Germinal center (tissue), 1 donor: ENCODE data around the gene HOMER1.
"Not testable (repeated sequence)": the region's sequence is repeated elsewhere in the genome, so short reads cannot be mapped to it uniquely, and the experiment has no call there.

Experiments used
- DNase-seq: peaks from one replicate; pipeline ENCODE4 v3.0.0; 2012; ENCODE audit warnings: mixed read lengths, low spot score

Gene HOMER1

DNA sequence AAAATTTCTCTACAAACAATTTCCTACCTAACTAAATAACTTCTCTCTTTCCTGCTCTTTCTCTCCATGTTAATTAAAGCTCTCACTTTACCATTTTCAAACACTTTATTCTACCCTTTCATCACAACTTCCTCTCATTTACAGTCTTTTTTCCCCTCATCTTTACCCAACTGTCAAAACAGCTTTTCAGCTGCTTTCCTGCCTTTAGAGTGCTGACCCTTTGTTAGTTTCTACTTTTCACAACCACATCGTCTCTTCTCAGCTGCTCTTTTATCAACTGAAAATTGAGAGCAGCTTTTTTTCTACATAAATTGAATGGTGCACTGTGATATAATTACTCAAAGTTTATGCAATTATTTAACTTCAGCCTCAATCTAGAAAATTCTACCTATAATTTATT, 3.1 kb upstream of the HOMER1 start:
- DNase-seq = no peak

DNA sequence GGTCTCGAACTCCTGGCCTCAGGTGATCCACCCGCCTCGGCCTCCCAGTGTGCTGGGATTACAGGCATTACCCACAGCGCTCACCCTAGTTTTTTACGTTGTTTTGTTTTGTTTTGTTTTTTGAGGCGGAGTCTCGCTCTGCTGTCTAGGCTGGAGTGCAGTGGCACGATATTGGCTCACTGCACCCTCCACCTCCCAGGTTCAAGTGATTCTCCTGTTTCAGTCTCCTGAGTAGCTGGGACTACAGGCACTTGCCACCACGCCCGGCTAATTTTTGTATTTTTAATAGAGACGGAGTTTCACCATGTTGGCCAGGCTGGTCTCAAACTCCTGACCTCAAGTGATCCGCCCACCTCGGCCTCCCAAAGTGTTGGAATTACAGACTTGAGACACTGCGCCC, 2.4 kb upstream of the HOMER1 start:
- DNase-seq = not testable (repeated sequence)

DNA sequence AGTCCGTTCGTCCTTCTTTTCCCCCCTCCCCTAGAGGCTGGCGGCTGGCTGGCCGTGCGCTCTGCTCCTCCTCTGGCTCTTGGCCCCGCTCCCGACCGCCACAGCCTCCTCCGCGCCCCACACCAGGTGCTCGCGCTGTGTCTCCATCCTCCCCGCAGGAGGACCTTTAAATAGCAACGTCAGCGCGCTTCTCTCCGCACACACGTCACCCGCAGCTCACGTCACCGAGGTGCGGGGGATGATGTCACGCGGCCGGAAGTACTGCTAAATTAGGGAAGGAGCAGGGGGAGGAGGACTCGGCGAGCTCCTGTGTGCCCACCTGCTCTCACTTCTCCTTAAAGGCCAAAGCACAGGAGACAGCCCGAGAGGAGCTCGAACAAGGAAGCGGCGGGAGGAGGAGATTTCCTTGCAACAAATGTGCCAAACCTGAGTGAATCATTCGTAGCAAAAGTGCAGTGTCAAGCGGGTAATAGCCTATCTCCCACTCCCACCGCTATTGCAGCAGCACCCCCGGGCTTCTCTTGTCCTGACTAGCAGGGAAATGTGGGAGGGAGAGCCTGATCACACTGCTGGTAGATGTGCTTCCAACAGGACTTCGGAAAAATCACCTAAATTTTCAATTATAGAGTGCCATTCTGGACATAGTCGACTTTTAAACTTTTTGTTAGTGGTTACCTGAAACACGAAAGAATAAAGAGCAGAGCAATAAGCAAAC, 614 bp upstream of the HOMER1 start:
- DNase-seq = peak; percentile 87

DNA sequence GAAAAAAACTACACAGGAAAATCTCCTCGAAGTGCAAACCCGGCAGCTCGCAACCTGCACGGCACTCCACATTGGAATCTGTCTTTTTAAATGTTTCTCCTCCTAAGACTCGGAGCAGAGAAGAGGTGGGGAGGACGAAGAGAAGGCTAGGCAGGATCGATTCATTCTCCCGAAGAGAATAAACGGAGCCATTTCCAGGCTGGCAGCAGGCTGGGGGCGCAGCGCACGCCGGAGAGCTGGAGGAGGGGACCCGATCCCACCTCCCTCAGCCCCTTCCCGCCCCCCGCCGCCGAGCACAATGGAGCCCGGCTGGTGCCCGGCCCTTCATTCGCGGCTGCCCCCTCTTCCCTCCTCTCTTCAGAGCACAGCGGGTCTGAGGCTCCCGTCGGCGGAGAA, 628 bp downstream of the HOMER1 start:
- no peak for DNase-seq

DNA sequence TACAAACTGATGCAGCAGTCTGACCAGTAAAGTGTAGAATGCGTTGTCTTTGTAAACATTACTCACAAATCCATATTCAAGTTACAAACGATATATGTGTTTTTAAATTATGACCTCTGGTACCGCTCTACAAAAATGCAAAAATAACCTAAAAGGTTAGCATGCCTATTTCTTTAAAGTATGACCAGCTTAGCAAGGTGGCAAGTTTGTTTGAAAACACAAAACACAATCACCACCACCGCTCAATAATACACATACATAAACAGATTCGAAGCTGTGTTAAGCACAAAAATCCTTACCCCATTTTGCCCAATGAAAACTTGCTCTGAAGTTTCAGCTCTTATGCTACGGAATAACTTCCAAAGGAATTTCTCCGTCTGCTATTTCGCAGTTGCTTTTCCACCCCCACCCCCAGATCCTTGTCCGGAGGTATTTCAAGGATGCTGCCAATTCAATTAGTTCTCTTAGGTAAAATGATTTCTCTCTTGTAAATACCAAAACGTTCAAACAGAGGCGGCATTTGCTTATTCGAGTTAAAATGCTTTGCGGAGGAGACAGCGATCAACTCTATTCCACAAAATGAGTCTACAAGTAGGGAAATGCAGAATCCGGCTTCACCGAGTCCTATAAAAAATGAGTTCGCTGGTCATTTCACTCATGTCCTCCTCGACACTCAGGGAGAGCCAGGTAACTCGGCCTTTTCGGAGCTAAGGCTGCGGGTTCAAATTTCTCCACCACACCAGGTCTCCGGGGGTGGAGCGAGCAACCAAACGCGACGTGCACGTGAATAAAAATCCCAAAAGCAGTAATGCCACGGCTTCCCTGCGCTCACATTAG, 1.2 kb downstream of the HOMER1 start:
- DNase-seq = no peak

DNA sequence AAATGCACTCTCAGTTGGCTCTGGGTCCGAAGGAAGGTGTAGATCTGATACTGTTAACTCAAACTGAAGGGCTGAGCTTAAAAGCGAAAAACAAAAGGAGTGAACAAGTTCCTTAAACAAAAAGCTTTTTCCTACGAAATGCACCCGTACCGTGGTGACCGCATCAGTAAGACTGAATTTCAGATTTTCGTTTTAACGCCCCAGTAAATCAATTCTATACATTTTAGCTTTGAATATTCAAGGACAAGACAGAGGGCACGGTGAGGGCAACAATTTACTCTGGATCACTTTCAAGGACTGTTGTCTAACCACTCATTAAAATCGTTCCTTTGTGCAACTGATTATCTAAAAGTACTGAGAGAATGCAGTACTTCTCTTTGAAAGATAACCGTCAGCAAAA, 1.9 kb downstream of the HOMER1 start:
- DNase-seq = no peak

DNA sequence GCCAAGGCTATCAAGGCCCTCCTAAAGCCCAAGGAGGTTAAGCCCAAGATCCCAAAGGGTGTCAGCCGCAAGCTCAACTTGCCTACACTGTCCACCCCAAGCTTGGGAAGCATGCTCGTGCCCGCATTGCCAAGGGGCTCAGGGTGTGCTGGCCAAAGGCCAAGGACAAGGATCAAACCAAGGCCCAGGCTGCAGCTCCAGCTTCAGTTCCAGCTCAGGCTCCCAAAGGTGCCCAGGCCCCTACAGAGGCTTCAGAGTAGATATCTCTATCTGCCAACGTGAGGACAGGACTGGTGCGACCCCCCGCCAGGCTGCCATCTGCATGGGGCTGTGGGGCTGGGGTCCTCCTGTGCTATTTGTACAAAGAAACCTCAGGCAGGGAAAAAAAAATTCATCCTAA, 3.3 kb downstream of the HOMER1 start:
- no peak for DNase-seq

DNA sequence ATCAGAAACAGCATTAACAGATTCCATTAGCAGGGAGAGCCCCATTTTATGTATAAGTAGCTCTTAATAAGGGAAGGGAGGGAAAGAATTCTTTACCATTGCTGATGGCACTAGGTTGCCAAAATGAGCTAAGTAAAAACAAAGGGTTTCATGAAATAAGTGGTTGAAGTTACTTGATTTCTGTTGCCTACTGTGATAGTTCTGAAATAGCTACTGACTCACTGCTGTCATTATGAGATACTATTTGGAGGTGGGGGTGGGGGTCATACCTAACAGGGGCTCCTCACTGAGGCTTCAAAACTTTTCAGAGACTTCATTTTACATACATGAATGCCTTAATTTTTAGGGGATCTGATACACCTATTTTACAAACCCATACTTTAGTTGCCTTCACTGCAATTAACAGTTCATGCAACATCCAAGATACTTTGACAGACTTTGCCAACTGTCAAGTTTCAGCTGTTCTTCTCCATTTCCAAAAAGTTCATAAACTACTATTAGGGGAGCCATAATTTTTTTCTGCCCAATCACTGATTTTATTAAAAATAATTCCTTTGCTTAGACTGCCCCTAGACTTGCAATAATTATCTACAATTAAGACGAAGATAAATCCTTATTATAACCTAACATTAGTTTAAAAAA, 4.6 kb downstream of the HOMER1 start:
- DNase-seq = no peak

DNA sequence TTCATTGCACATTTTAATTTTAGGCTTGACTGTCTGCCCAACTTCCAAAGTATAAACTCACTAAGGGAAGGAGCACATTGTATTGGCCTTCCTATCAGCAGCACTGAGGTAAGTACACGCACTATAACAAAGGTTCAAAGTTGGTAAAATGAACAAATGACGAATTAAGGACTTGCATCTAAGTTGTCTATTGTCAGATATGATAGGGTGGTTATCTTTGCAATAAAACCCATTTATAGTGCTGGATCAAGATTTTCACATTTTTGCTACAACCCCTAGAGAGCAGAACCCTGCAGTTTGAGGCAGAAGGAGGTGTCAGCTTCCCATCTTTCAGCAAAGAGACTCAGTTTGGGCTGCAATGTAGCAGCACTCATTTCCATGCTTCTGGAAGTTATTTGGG, 5.1 kb downstream of the HOMER1 start:
- no peak for DNase-seq

DNA sequence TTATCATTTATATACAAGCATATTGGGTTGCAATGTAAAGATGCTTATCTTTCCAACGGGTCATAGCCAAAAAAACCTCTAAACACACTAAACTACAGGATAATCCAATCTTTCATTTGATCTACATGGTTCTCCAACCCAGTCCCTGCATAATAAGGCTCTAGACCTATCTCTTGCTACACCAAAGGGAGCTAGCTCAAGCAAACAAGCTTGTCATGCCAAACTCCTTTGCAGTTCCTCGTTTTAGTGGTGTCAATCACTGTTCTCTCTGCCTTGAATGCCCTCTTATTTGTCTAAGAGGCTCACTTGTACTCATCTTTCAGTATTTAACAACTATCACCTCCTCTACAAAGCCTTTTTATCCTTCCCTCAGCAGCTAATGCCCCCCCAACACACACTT, 5.6 kb downstream of the HOMER1 start:
- DNase-seq = no peak

DNA sequence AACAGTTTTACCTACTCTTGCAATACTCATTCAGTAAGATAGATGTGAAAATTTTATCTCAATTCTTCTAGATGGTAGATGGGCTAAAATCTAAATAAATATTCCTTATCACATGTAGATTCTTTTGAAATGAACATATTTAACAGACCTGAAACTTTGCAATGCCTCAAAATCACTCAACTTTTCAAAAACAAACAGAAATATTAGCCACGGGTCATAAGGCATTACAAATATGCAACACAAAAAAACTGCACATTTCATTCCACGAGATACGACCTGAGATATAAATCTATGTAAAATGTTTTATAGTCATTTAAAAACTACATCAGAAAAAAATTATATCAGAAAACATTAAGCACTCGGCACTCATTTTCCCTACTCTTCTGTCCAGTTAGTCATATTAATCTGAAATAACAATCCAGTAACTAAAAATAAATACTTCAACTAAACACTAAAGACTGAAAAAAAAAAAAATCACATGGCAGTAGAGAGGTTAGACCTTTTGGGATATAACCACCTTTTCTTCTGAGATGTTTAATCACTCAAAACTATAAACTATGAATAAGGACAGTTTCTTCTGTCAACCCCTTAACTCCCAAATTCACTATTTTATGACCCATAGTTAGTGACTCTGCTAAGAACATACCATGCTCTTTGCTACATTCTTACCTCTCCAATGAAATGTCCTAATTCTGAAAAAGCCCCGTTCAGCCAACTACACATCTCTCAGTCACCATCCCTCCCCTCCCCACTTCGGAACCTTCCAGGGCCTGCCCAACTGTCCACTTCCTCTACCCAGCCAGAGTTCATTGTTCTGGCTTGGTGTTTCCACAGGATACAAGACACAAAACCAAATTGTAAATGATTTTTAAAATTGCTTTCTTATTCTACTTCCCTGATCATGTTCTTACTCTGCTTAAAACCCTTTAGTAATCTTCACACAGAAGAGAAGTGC, 6.4 kb downstream of the HOMER1 start:
- DNase-seq = no peak

DNA sequence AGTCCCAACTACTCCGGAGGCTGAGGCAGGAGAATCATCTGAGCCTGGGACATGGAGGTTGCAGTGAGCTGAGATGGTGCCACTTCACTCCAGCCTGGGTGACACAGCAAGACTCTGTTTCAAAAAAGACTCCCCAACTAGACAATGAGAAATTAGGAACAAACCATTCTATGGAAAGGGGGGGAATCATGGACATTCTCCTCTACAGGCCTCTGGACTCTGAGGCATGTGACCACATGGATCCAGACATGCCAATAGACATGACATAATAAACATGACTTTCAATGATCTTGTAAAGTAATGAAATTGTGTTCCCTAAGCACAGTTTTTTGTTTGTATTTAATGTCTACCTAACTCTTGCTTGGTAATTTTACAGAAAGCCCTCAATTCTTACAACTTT, 8.8 kb downstream of the HOMER1 start:
- DNase-seq = no peak

DNA sequence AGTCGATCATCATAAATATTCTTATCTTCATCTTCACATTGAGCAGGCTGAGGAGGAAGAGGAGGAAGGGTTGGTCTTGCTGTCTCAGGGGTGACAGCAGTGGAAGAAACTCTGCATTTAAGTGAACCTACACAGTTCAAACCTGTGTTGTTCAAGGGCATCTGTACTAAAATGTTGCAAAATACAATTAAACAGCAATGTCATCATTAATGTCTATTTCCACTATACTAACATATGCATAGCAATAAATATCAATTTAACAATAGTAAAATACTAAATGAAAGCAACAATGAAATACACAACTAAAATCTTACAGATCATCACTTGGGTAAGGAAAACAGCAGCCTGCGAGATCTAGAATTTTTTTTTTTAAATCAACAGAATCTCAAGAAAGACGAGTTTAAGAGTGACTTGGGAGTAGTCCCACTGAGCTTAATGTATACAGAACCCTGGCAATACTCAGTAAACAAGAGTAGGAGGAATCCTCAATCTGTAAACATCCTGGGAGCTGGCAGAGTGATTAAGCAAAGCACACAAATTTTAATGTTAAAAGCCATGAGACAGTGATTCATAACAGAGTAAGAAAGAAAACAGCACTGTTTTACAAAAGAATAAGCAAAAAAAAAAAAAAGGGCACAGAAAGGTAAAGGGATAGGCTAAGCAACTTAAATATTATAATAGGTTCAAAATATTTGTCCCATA, 10.0 kb downstream of the HOMER1 start:
- DNase-seq = no peak

DNA sequence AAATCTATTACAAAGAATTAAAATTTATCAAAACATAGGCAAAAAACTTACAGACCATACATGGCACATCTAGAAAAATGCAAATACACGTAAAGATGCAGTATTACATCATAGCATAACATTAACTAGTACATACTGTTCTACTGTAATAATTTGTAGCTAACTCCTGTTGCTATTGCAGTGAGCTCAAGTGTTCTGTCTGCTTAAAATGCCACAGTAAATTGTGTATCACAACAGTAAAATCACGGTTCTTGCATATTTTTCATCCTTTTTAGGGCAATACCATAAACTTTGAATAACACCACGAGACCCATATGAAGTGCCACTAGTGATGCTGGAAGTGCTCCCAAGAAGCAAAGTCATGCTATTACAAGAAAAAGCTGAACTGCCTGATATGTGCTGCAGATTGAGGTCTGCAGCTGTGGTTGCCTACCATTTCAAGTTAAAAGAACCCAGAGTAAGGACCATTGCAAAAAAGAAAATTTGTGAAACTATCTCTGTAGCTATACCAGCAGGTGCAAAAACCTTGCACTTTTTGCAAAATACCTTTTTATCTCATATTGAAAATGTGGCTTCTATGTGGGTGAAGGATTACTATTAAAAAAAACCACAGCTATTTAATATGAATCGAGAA, 14.2 kb downstream of the HOMER1 start:
- no peak for DNase-seq

DNA sequence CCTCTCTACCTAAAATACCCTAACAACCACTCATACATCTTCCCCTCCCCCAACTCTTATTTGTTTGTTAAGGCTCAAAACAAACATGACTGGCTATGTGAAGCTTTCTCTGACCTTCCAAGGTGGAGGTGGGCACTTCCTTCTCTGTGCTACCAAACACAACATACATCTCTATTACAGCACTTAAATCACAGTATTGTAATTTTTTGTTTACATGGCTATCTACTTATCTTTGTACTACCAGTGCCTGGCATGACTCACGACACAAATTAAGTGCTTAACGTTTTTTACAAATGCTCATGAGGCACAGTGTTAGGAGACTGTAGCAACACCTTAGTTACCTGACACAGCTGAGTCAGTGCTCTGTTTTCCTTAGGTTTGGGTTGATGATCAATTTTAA, 18.6 kb downstream of the HOMER1 start:
- DNase-seq = no peak

DNA sequence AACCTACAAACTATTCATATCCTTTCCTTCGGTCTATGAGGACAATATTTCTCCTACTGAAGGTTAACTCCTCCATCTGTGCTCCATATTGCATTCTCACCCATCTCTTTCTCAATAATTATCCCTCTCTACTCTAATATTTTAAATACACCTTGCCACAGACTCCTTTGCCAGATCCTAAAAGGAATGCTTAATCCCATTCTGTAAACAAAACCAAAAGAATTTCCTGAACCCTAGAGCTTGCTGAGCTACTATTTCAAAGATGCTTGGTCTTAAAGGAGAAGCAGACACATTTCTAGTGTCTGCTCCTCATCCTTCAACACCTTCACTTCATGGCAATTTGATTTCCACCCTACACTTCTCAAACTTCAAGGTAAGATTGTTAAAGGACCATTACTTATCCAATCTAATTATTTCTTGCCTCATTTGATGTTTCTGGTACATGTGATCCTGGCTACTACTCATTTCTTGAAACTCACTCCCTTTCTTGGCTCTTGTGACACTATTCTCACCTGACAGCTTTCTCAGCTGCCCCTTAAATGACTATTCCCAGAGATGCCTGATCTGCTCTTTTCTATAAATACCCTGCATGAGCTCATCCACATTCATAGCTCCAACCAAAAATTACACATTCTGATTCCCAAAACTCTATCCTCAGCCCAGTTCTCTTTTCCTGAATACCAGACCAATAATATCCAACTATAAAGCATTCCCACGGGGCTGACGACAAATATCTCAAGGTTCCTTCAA, 20.2 kb downstream of the HOMER1 start:
- DNase-seq = no peak

DNA sequence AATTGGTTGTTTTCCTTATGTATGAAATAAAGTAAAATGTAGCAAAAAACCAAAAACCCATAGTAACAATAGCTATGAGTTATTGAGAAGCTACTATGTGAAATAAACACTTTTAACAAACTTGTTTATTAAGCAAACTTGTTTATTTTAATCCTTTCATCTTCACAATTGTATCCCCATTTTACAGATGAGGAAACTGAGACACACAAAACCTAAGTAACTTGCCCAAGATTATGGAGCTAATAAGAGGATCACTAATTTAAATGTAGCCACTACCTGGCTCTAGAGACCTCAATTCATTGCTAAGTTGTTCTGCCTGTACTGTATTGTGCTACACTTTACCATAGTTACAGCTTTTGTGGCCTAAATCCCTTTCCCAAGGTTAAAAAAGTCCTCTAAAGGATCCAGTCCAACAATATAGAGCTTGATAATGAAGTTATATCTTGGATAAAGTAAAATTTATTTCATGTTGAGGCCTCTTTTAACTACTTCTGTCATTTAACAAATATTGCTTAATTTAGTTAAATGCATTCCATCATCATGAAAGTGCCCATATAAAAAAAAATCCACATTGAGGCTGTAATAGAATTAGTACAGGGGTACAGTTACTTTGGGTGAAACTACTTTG, 22.1 kb downstream of the HOMER1 start:
- DNase-seq = no peak

DNA sequence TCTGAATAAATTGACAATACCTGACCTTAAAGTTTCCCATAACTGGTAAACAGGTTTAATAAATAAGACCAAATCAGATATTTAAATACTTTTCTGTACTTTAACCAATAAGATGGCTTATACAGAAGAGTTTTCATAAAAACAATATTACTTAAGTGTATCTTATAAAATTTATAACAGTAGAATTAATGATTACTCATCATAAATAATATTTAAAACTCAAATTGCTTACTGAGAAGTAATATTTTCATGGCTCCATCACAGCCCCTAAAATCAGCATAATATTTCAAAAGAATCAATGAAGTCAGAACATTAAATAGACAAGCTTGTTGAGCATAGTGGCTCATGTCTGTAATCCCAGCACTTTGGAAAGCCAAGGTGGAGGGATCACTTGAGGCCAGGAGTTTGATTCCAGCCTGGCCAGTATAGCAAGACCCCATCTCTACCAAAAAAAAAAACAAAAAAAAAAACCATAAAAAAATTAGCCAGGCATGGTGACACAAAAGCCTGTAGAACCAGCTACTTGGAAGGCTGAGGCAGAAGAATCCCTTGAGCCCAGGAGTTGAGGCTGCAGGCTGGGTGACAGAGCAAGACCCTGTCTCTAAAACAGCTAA, 23.5 kb downstream of the HOMER1 start:
- no peak for DNase-seq

DNA sequence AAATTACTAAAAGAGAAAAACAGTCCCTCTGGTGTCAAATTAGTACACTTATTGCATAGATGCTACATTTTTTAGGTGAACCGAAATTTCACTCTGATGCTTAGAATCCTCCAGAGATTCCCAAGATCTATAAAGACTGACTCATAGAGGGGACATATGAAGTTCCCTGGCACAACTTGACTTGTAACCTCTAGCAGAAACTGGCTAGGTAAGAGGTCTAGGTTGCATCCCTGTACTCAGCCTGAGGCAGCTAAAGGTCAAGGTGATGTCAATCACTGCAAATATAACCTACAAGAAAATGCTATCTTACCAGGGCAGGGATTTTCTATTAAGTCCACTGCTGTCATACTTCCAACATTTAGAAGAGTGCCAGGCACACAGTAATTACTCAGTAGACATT, 24.2 kb downstream of the HOMER1 start:
- no peak for DNase-seq
